Measurements from ENCODE around the gene PHEX.

PHEX gene

DNA sequence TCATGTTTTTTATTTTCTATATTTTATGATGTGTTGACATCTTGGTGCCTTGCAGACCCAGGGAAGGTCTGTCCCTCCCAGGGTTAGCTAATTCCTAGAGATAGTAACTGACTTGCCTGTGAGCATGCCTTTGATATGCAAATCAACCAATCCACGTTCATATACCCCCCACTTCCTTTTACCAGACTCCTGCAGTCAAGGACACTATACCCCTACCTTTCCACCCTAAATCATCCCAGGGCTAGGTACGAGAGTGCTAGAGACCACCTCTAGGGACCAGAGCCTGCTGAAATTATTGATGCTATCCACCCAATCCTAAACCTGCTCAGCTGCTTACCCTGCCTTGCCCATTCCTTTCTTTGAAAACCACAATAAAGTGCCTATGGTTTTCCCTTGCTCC lies 7.5 kb upstream of the PHEX start:
- H3K27ac ChIP-seq: no peak overlapping the region
- no peak for TF ChIP-seq ZFX (IDR thresholded peaks at IDR 0.05)
- TF ChIP-seq, protein P1, sequence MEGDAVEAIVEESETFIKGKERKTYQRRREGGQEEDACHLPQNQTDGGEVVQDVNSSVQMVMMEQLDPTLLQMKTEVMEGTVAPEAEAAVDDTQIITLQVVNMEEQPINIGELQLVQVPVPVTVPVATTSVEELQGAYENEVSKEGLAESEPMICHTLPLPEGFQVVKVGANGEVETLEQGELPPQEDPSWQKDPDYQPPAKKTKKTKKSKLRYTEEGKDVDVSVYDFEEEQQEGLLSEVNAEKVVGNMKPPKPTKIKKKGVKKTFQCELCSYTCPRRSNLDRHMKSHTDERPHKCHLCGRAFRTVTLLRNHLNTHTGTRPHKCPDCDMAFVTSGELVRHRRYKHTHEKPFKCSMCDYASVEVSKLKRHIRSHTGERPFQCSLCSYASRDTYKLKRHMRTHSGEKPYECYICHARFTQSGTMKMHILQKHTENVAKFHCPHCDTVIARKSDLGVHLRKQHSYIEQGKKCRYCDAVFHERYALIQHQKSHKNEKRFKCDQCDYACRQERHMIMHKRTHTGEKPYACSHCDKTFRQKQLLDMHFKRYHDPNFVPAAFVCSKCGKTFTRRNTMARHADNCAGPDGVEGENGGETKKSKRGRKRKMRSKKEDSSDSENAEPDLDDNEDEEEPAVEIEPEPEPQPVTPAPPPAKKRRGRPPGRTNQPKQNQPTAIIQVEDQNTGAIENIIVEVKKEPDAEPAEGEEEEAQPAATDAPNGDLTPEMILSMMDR (conservative IDR thresholded peaks at IDR 0.05): no peak

DNA sequence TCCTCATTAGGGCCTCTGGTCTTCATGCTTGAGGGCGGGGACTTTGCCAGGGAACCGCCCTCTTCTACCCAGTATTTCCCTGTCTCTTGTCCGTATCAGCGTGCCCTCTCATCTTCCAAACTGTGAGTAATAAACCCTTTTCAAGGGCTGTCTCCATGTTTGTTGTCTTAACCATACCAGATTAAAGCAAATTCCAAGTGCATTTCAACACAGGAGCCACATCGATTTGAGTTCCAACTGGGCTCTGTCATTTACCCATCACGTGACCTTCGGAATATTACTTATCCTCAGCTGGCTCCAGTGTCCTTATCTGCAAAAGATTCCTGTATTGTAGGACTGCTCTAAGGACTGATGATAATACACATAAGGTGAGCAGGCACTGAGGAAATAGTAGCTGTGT lies 6.4 kb upstream of the PHEX start:
- H3K27ac ChIP-seq: no peak overlapping the region
- TF ChIP-seq, protein P1 (conservative IDR thresholded peaks at IDR 0.05): no peak
- TF ChIP-seq ZFX (IDR thresholded peaks at IDR 0.05): no peak

DNA sequence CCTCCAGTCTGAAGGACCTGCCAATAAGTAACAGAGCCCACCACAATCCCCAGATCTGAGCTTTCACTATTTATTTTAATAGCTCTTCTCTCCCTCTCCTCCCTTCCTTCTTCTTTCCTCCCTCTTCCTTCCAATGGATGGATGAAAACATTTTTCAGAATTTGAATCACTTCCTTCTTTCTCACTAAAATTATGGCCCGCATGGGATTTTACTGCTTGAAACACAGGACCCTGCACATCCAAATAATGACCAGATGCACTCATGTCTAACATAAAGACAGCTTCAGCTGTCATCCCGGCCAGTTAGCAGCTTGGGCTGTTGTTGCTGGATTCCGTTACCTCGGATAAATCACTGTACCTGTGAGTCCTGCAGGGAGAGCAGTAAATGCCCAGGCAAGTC lies 5.4 kb upstream of the PHEX start:
- H3K27ac ChIP-seq: no peak overlapping the region
- TF ChIP-seq ZFX (IDR thresholded peaks at IDR 0.05): no peak
- TF ChIP-seq, protein P1 (conservative IDR thresholded peaks at IDR 0.05): no peak

DNA sequence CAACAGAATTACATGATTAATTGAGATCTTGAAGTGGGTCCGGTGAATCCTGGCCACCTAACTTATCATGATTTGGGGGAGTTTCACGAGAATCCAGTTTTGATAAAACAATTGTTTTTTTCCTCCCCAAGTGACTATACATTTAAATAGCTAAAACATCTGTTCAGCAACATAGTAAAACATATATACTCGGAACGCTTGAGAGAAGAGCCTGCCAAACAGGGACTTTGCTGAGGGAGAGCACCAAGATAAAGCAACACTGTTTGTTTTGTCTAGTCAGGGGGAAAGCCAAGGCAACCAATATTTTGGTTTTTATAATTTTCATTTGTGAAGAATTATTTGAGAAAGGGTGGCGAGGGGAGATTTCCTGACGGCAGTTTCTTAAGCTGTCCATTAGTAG lies 381 bp downstream of the PHEX start:
- TF ChIP-seq, protein P1 (conservative IDR thresholded peaks at IDR 0.05): no peak
- no peak for TF ChIP-seq ZFX (IDR thresholded peaks at IDR 0.05)

DNA sequence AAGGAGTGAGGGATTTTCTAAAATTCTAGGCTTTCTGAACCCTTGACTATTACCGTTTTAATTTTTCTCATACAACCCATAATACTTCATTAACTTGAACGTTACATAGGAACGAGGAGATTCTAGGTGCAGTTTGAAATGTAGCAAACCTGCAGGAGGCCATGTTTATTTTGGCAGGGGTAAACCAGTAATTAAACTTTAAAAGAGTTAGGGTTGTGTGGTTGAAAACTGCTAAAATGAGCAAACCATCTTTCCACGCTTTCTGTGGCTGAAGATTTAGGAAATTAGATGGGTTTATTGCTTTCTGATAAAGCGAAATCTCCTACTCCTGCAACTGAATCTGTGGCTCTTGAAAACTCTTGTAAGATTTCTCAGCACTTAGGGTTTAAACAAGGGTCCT lies 1.7 kb downstream of the PHEX start:
- TF ChIP-seq, protein P1 (conservative IDR thresholded peaks at IDR 0.05): no peak
- TF ChIP-seq ZFX (IDR thresholded peaks at IDR 0.05): no peak

More for the DNA sequence above, 381 bp downstream of the PHEX start:
- no peak overlapping the region for H3K27ac ChIP-seq

DNA sequence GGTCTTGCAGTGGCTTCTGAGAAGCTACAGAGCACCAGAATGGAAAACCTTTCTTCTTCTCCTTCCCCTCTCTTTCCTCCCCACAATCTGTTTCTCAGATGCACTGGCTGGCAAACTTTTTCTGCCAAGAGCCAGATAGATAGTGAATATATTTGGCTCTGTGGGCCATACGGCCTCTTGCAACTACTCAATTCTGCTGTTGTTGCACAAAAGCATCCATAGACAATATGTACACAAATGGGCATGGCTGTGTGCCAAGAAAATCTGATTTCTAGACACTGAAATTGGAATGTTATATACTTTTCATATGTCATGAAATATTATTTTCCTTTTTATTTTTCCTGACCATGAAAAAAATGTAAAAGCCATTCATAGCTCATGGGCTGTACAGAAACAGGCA lies 3.1 kb downstream of the PHEX start:
- TF ChIP-seq, protein P1 (conservative IDR thresholded peaks at IDR 0.05): no peak
- no peak for TF ChIP-seq ZFX (IDR thresholded peaks at IDR 0.05)
- H3K27ac ChIP-seq: no peak overlapping the region

More for the DNA sequence above, 1.7 kb downstream of the PHEX start:
- no peak overlapping the region for H3K27ac ChIP-seq

DNA sequence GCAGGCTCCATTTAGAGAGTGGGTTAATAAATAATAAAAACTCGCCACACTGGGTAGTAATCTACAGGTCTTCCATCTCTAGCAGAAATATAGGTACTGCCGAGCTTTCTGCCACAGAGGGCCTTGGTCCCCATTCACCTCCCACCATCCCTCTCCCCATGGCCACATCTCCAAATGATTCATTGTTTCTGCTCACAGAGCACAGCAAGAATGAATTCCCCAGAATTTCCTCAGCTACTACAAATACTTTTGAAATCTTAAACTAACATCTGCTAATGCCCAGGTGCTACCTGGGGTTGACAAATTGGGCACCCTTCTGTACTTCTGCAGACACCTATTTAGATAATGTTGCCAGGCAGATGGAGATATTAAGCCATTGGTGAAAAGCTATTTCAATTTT lies 5.1 kb downstream of the PHEX start:
- H3K27ac ChIP-seq: no peak overlapping the region
- no peak for TF ChIP-seq ZFX (IDR thresholded peaks at IDR 0.05)
- TF ChIP-seq, protein P1 (conservative IDR thresholded peaks at IDR 0.05): no peak

Data from C4-2B (cell line).